ENCODE data around the gene WDR90. TPM values are rescaled to one million over a fixed set of nuclear protein-coding genes. Genes with fewer than 3 reads are reported as not detected.

WDR90 gene
- total RNA-seq, 4 donors from 2014 or later: 11.1 to 32.1 (median 18.9) TPM

GRCh38 chr16:694863-695354 is 45.7 kb downstream of the WDR90 start:
- TF ChIP-seq POLR2A (IDR thresholded peaks at IDR 0.05) (no peak), CTCF (IDR thresholded peaks at IDR 0.05) (no peak)
- no peak for DNase-seq (ENCODE audit: low spot score in 2 of 2)
- 2% methylated on average over 19 to 20 of the region's 37 CpGs for WGBS, 2 donors
- peak overlapping the region; percentile 19 for H3K4me3 ChIP-seq (ENCODE audit: low read depth, poor library complexity, severe bottlenecking)
- intact Hi-C loops (cut with DNase I; ENCODE audit: low total_unique reads): no loop called here

GRCh38 chr16:695355-696089 is 46.4 kb downstream of the WDR90 start:
- no peak overlapping the region for H3K4me3 ChIP-seq (ENCODE audit: low read depth, poor library complexity, severe bottlenecking)
- intact Hi-C loops (cut with DNase I; ENCODE audit: low total_unique reads): no loop called here
- 1 to 4% methylated on average over 37 to 56 of the region's 71 CpGs for WGBS, 2 donors
- peak; percentile 73 to 95 for DNase-seq (ENCODE audit: low spot score in 2 of 2)
- no peak for TF ChIP-seq POLR2A (IDR thresholded peaks at IDR 0.05)
- peak in 1 of 3 donors; percentile 16 for TF ChIP-seq CTCF (IDR thresholded peaks at IDR 0.05)

GRCh38 chr16:698911-699671 is 49.9 kb downstream of the WDR90 start:
- TF ChIP-seq CTCF (IDR thresholded peaks at IDR 0.05) (no peak), POLR2A (IDR thresholded peaks at IDR 0.05) (no peak)
- no peak overlapping the region for H3K4me3 ChIP-seq (ENCODE audit: low read depth, poor library complexity, severe bottlenecking)
- DNase-seq (ENCODE audit: low spot score in 2 of 2): no peak
- WGBS, 2 donors: 68 to 70% methylated on average over 19 of the region's 19 CpGs
- intact Hi-C loops (cut with DNase I; ENCODE audit: low total_unique reads): no loop called here

- intact Hi-C loops (cut with DNase I; ENCODE audit: low total_unique reads): no loop called here
- no peak for DNase-seq (ENCODE audit: low spot score in 2 of 2)
- TF ChIP-seq CTCF (IDR thresholded peaks at IDR 0.05) (no peak), POLR2A (IDR thresholded peaks at IDR 0.05) (no peak)
- 6 to 12% methylated on average over 33 to 50 of the region's 76 CpGs for WGBS, 2 donors
- H3K4me3 ChIP-seq (ENCODE audit: low read depth, poor library complexity, severe bottlenecking): no peak overlapping the region
These were observed 51.8 kb downstream of the WDR90 start for GRCh38 chr16:700684-701584.

GRCh38 chr16:702341-702740 is 53.2 kb downstream of the WDR90 start:
- no peak for DNase-seq (ENCODE audit: low spot score in 2 of 2)
- TF ChIP-seq CTCF (IDR thresholded peaks at IDR 0.05) (no peak), POLR2A (IDR thresholded peaks at IDR 0.05) (no peak)
- intact Hi-C loops (cut with DNase I; ENCODE audit: low total_unique reads): no loop called here
- WGBS, 2 donors: 82% methylated on average over 19 of the region's 19 CpGs
- H3K4me3 ChIP-seq (ENCODE audit: low read depth, poor library complexity, severe bottlenecking): no peak overlapping the region
